ENCODE data around the gene TARDBP.
"Not testable (repeated sequence)": the region's sequence is repeated elsewhere in the genome, so short reads cannot be mapped to it uniquely, and the experiment has no call there.

TARDBP gene

DNA sequence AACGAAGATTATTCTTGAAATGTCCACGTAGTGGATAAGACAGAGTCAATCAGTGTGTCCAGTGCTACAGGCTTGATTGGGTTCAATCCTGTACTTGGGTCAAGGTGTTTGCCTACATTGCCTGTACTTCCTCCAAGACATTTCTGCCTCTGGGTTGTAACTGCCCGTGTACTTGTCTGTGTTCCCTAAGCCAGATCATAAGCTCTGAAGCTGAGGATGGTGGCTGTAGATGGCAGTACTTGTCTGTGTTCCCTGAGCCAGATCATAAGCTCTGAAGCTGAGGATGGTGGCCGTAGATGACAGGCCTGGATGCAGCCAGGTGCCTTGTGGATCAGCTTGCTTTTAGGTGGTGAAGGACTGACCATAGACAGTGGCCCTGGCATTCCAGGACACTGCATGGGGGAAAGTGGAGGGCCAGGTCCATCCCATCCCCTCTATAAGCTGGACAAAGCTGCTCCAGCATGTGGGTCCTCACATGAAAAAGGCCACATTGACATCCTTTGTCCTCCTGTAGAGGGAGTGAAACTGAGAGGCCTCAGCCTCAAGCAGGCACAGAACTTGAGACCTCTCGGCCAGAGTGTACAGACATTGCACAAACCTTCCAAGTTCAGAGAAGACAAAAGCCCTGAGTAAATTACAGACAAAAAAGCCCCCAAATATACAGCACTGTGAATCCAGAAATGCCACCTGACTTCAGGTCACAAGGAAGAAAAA lies 49.4 kb downstream of the TARDBP start:
- DNase-seq: no peak

DNA sequence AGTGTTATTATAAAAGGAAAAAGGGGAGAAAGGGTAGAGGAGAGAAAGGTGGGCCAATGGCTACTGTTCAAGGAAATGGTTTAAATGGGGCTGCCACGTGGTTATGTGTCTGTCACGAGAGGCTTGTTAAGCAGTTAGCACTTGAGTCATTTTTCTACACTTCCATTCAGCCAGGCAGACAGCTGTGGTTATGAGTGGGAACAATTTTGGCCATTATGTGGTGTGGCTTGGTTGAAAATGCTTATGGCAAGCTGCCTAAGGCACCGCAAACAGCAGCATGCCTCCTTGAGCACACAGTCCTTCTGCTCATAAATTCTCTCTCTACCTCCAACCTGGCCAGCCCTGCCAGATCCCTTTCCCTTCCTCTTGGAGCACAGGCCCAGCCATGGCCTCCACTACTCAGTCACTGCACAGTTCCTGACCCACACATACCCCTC lies 50.5 kb downstream of the TARDBP start:
- peak; percentile 76 for DNase-seq

DNA sequence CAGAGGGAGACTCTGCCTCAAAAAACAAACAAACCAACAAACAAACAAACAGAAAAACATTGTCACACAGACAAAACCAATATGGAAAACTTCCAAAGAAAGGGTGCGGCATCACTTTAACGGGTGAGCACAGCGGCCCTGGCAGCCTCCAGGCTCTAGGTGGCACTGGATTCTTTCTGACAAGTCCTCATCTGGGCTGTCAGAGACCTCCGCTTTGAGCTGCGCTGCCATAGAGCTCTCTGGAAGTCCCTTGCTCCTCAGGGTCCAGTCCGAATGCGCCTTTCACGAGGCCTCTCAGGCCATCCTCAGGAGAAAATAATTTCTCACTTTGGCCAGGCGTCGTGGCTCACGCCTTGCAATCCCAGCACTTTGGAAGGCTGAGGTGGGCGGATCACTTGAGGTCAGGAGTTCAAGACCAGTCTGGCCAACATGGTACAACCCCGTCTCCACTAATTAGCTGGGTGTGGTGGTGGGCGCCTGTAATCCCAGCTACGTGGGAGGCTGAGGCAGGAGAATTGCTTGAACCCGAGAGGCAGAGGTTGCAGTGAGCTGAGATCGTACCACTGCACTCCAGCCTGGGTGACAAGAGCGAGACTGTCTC lies 51.6 kb downstream of the TARDBP start:
- not testable (repeated sequence) for DNase-seq

DNA sequence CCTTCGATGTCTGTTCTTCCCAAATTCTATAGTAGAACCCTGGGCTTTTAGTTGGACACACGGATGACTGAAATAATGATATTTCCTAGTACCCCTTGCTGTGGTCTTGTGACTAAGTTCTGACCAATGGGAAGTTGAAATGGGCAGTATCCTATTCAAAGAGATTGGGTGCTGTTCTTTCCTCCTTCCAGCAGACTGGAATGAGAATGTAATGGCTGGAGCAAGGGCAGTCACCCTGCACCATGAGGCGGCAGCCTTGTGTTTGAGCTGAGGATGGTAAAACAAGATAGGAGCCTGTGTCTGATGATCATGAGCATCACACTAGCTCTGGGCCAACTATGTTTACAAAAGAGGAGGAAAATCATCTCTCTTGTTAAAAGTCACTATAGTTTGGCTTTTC lies 52.5 kb downstream of the TARDBP start:
- DNase-seq: no peak

DNA sequence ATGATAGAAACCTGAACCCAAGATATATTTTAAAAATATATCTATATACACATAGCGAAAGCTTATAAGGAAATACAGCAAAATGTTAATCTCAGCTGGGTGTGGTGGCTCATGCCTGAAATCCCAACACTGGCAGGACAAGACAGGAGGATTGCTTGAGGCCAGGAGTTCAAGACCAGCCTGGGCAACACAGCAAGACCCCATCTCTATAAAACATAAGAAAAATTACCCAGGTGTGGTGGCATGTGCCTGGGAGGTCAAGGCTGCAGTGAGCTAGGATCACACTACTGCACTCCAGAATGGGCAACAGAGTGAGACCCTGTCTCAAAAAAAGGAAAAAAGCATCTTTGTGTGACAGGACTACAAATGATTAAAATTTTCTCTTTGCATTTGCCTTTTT lies 53.3 kb downstream of the TARDBP start:
- DNase-seq: no peak

DNA sequence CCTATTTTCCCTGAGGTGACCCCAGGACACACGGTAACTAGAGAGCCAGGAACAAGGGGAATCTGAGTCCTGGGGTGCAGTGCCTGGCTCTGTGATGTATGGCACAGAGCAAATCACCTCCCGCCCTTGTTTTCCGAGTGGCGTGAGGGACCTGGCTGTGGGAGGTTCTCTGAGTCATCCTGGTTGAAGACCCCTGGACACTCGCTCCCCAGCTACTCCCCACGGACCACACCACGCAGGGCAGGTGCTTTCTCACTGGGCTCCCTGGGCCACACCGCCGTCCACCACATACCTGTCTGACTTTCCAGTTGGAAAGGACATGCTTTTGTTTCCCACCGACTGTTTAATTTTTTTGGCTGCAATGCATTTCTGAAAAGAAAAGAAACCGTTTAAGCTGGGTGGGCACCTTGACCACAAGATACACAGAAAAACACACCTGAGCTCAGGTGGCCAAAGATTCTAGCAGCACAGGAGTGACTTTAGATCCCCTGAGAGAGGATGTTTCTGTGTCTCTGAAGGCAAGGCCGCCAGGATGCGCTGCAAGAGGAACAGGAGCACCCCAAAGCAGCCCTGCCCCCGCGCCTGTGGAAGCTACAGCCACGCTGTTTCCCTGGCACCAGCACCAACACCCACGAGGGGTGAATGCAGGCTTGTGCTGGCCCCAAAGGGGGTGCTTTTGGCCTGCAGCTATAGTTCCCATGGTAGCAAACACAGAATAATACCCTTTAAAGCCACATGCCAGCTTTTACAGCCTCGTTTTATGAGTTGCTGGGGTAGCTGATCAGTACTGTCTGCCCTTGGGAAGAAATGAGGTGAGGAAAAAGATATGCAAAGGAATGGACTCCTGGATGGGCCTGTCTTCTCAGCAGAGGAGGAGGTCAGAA lies 55.5 kb downstream of the TARDBP start:
- no peak for DNase-seq

DNA sequence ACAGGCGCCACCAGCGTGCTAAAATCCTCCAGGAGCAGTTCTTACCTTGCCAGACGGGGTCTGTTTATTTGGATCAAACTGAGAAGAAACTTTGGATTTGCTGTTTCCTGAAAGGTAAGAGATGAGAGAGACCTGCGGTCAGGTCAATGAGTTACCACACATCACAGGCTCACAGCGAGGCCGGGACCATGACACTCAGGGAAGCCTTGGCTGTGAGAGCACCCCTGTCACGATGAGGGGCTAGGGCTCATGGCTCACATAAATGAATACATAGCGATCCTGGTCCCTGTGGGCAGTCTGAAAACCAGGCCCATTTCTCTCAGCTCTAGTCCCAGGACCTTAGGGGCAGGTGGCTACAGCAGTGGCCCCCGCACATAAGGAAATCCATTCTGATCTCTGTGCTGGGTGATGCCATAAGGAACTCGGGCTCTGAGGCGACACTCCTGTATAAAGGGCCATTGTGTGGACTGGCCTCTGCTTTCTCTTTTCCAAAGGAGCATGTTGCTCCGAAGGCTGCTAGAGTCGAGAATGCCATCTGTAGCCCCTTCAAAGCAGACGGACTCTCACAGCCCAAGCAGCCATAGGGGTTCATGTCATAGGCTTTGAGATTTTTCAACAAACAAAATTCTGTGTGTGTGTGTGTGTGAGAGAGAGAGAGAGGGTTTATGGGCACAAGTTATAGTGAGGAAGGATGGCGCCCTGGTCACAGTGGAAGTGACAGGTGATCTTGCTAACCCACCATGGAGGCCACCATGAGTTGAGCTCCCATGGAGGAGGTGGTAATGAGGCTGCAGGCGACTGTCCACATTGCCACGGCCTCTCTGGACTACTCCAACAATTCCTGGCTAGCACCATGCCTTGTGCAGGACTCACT lies 56.4 kb downstream of the TARDBP start:
- DNase-seq: no peak

DNA sequence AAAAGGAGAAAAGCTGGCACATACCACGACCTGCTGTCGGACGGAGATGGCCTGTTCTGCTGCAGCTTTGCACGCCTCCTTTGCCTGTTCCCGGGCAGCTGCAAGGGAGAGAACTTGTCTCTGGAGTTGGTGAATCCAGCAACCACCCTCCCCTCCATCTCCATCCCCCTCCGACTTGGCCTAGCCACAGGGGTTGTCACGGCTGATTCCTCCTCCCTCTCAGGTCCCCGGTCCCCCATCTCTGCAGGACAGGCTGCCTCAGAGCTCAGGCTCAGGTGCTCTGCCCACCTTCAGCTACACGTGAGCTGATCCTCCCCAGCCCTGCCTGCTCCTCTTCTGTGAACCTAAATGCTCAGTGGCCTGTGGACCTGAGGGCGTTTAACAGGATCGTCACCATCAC lies 58.4 kb downstream of the TARDBP start:
- no peak for DNase-seq

DNA sequence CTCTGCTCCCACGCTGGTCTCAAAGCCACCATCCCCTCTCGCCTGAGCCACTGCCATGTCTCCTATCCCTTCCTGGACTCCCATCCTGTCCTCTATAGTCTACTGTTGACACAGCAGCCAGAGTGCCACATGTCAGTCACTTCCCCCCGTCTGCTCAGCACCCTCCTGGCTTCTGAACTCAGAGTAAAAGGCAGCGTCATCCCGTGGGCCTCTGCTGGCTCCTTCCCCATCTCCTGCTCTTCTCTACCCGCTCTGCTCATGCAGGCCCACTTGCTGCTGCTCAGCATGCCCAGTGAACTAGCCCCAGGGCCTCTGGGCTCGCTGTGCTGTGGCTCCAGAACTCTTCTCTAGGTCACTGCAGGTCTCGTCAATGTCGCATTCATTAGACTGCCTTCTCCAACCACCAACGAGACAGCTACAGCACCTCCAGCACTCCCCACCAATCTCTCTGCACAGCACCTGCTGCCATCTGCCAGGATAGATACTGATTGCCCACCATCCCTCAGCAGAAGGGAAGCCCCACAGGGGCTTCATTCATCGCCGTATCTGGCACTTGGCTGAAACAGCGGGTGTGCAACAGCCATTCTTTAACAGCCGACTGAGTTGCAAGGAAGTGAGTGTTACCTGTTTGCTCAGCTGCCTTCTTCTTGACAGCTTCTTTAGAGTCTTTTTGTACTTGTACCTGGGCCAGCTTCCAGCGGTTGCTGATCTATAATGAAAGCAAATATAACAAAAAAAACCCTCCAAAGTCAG lies 59.2 kb downstream of the TARDBP start:
- no peak for DNase-seq

DNA sequence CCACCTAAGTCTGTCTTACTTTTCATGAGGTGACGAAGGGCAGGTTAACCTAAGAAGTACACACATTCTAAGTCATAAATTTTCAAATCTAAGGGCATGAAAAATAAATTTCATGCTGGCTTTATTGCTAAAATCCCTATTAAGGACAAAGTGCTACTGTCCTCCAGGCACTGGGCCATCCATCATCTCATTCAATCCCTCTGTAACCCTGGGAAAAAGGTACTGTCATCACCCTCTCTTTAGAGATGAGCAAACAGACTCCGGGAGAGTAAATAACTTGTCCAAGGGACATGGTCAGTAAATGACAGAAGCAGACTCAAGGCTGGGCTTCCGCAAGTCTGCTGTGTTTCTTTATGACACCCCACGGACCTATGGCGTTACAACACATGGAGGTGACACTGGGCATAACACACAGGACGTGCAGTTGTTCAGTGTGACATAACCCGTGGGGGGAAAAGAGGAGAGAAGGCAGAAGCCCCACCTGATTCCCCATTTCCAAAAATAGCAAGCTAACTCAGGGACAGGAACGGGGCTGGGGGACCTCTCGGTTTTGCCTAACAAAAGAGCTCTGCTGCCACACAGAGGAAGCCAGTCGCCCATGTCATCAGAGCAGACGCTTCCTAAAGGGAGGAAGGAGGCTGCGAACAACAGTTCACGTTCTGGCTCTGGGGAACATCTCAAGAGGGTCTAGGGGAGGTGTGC lies 59.9 kb downstream of the TARDBP start:
- DNase-seq: no peak

DNA sequence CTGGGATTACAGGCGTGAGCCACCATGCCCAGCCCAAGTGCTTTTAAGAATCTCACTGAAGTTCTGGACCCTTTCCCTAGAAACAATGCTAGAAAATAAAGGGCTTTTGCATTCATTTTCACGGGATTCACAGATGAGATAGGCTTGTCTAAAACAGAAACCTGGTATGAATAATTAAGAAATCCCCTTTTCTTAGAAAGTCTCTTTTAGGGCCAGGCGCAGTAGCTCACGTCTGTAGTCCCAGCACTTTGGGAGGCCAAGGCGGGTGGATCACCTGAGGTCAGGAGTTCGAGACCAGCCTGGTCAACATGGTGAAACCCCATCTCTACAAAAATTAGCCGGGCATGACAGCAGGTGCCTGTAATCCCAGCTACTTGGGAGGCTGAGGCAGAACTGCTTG lies 60.9 kb downstream of the TARDBP start:
- DNase-seq: not testable (repeated sequence)

All from activated CD8-positive, alpha-beta memory T cell treated with anti-CD3 and anti-CD28 coated beads for 24 hours (primary cell).